ENCODE measurements around the gene SEMA4D. TPM values are rescaled to one million over a fixed set of nuclear protein-coding genes. Genes with fewer than 3 reads are reported as not detected.

The SEMA4D gene
- total RNA-seq, 1 experiment from 2014 or later: 8.0 TPM

GRCh38 chr9:89502038-89502601 is 4.2 kb upstream of the SEMA4D start:
- H3K9me2 ChIP-seq (replicated peaks; ENCODE audit: low read length): no peaks in the 10 kb centered on the region
- H3K9me3 ChIP-seq (ENCODE audit: low read length): no peaks in the 10 kb centered on the region
- H3F3A ChIP-seq (ENCODE audit: low read length, unreplicated experiment): no peaks in the 10 kb centered on the region
- ATAC-seq (no peak), DNase-seq (no peak)
- H4K20me1 ChIP-seq (ENCODE audit: low read length): no peaks in the 10 kb centered on the region
- no peak overlapping the region for H3K4me3 ChIP-seq (ENCODE audit: low read length)
- no peak overlapping the region for H3K27ac ChIP-seq (ENCODE audit: low read length)
- H3K4me1 ChIP-seq (ENCODE audit: insufficient read depth, low read length): 0 out of 2 replicates have a peak, but pooled peaks cover 3% of the 10 kb centered on the region
- no peaks in the 10 kb centered on the region for H3K36me3 ChIP-seq (ENCODE audit: low read depth, low read length)
- BruUV-seq (replicated peaks): no TSS peak
- H3K4me2 ChIP-seq (ENCODE audit: low read length): no peak overlapping the region
- POLR2A ChIA-PET (ENCODE audit: unreplicated experiment): no interaction called here
- H3K9ac ChIP-seq (ENCODE audit: low read length): no peak overlapping the region
- H2AFZ ChIP-seq (ENCODE audit: low read length): no peak overlapping the region
- CTCF ChIA-PET: no interaction called here
- no peaks in the 10 kb centered on the region for H3K27me3 ChIP-seq (ENCODE audit: low read length)
- H3K79me2 ChIP-seq (ENCODE audit: low read length): peaks cover under 1% of the 10 kb centered on the region
- intact Hi-C loops (cut with micrococcal nuclease): no loop called here
- no peak for TF ChIP-seq EZH2 (IDR thresholded peaks at IDR 0.05; ENCODE audit: low read length, unreplicated experiment)
- TF ChIP-seq CTCF (conservative IDR thresholded peaks at IDR 0.05; ENCODE audit: low read depth, low read length): no peak
- no peak for TF ChIP-seq EZH2phosphoT487 (IDR thresholded peaks at IDR 0.05; ENCODE audit: borderline replicate concordance, low read length)

GRCh38 chr9:89501311-89501898 is 3.5 kb upstream of the SEMA4D start:
- Histone ChIP-seq H2AFZ (ENCODE audit: low read length) (no peak overlapping the region), H3K36me3 (ENCODE audit: low read depth, low read length) (no peaks in the 10 kb centered on the region), H3K9me2 (replicated peaks; ENCODE audit: low read length) (no peaks in the 10 kb centered on the region), H3F3A (ENCODE audit: low read length, unreplicated experiment) (no peaks in the 10 kb centered on the region), H3K4me2 (ENCODE audit: low read length) (no peak overlapping the region), H3K9ac (ENCODE audit: low read length) (no peak overlapping the region), H3K79me2 (ENCODE audit: low read length) (peaks cover 8% of the 10 kb centered on the region), H3K9me3 (ENCODE audit: low read length) (no peaks in the 10 kb centered on the region), H3K27ac (ENCODE audit: low read length) (no peak overlapping the region), H3K4me1 (ENCODE audit: insufficient read depth, low read length) (peaks cover 9% of the 10 kb centered on the region; the same call in 1 of the 2 replicates), H4K20me1 (ENCODE audit: low read length) (no peaks in the 10 kb centered on the region), H3K4me3 (ENCODE audit: low read length) (no peak overlapping the region), H3K27me3 (ENCODE audit: low read length) (no peaks in the 10 kb centered on the region)
- ChIA-PET CTCF (no interaction called here), POLR2A (ENCODE audit: unreplicated experiment) (no interaction called here)
- no TSS peak for BruUV-seq (replicated peaks)
- DNase-seq: no peak
- ATAC-seq: no peak
- intact Hi-C loops (cut with micrococcal nuclease): no loop called here
- TF ChIP-seq CTCF (conservative IDR thresholded peaks at IDR 0.05; ENCODE audit: low read depth, low read length) (no peak), EZH2 (IDR thresholded peaks at IDR 0.05; ENCODE audit: low read length, unreplicated experiment) (no peak), EZH2phosphoT487 (IDR thresholded peaks at IDR 0.05; ENCODE audit: borderline replicate concordance, low read length) (no peak)

GRCh38 chr9:89500008-89500407 is 2.1 kb upstream of the SEMA4D start:
- Histone ChIP-seq H3K36me3 (ENCODE audit: low read depth, low read length) (no peaks in the 10 kb centered on the region), H4K20me1 (ENCODE audit: low read length) (no peaks in the 10 kb centered on the region), H3F3A (ENCODE audit: low read length, unreplicated experiment) (no peaks in the 10 kb centered on the region), H3K27me3 (ENCODE audit: low read length) (no peaks in the 10 kb centered on the region), H3K4me3 (ENCODE audit: low read length) (no peak overlapping the region), H3K9me2 (replicated peaks; ENCODE audit: low read length) (no peaks in the 10 kb centered on the region), H2AFZ (ENCODE audit: low read length) (no peak overlapping the region), H3K9me3 (ENCODE audit: low read length) (no peaks in the 10 kb centered on the region), H3K27ac (ENCODE audit: low read length) (no peak overlapping the region), H3K79me2 (ENCODE audit: low read length) (peaks cover 18% of the 10 kb centered on the region), H3K4me2 (ENCODE audit: low read length) (no peak overlapping the region), H3K4me1 (ENCODE audit: insufficient read depth, low read length) (peaks cover 9% of the 10 kb centered on the region; the same call in 1 of the 2 replicates), H3K9ac (ENCODE audit: low read length) (no peak overlapping the region)
- no TSS peak for BruUV-seq (replicated peaks)
- intact Hi-C loops (cut with micrococcal nuclease): no loop called here
- TF ChIP-seq CTCF (conservative IDR thresholded peaks at IDR 0.05; ENCODE audit: low read depth, low read length) (no peak), EZH2phosphoT487 (IDR thresholded peaks at IDR 0.05; ENCODE audit: borderline replicate concordance, low read length) (no peak), EZH2 (IDR thresholded peaks at IDR 0.05; ENCODE audit: low read length, unreplicated experiment) (no peak)
- ATAC-seq (no peak), DNase-seq (no peak)
- ChIA-PET POLR2A (ENCODE audit: unreplicated experiment) (no interaction called here), CTCF (no interaction called here)
